Pancreas (tissue), 10 donors: ENCODE data around the gene POLR1B. TPM values are rescaled to one million over a fixed set of nuclear protein-coding genes. Genes with fewer than 3 reads are reported as not detected.

Source experiments
- ATAC-seq, 4 donors: fragments of 200-7000 bp; cut with Tn5 transposase; one replicate each; pipeline versions ENCODE4 v1.8.0 to v1.9.1; 2020; ENCODE audit warnings: mild to moderate bottlenecking in 4 of 4, moderate library complexity in 4 of 4
- DNase-seq, 6 donors: peaks; one replicate each; pipeline ENCODE4 v3.0.0-alpha.2; 2020
- FAIRE-seq: peaks from 2 replicates; lab custom pipeline; 2012; peaks lifted over from hg19 to GRCh38; lab: Jason Lieb, UNC
- H3K27ac ChIP-seq, 4 donors: fragments of 200-600 bp; sonication (generic); 1 replicate in 3 of 4; 2 replicates in 1 of 4; pipeline versions ENCODE4 v1.5.0 to v1.8.0; 2020
- H3K27me3 ChIP-seq, 4 donors: fragments of 200-600 bp; one replicate each; pipeline ENCODE4 v1.8.0; 2021
- H3K36me3 ChIP-seq, 3 donors: fragments of 200-600 bp; sonication (generic) in 1 of 3; one replicate each; pipeline versions ENCODE4 v1.5.0 to v1.8.0; 2020 to 2021
- H3K4me1 ChIP-seq, 3 donors: fragments of 200-600 bp; one replicate each; pipeline ENCODE4 v1.8.0; 2021
- H3K4me3 ChIP-seq, 4 donors: fragments of 200-600 bp; sonication (generic) in 2 of 4; one replicate each; pipeline versions ENCODE4 v1.5.0 to v1.8.0; 2020 to 2021
- H3K9me3 ChIP-seq, 4 donors: fragments of 200-600 bp; one replicate each; pipeline ENCODE4 v1.8.0; 2021
- WGBS, 2 donors: extraction: QIAGEN DNeasy Blood & Tissue Kit; methylation state at CpG; one replicate each; pipeline ENCODE4 v1.1.7; 2013; 5-methylcytosine and 5-hydroxymethylcytosine counted together
- intact Hi-C, 3 donors: fragments of 100-400 bp; cut with DNase I; formaldehyde crosslinking; loops; one replicate each; pipeline versions ENCODE4 v1.11.1 to v1.14.2; 2022
- polyA plus RNA-seq, 2 donors: library from polyadenylated mRNA; stranded (reverse); fragments of 200-250 nt; gene quantifications; one replicate each; pipeline ENCODE4 v1.2.3, GENCODE V29; 2013
- total RNA-seq, 6 donors: library from RNA; stranded (reverse); fragmentation: NEBNext Ultra II Directional in 4 of 6; extraction: Animal tissue kit (Norgen Biotek cat#: 25700) in 4 of 6; gene quantifications; one replicate each; pipeline versions ENCODE4 v1.2.1 to v1.2.4, GENCODE V29; 2021 to 2023
- TF ChIP-seq, protein P1 (sequence below), 4 donors: fragments of 200-600 bp; sonication (generic) in 3 of 4; IDR thresholded peaks; one replicate each; pipeline versions ENCODE4 v1.5.0 to v1.8.0; 2021; ENCODE audit warnings: antibody characterized with exemption in 4 of 4
- donor health status: healthy with polysubstance abuse.
- donor health status: DM: no; HTN: no; CAD: no; lungs with moderate emphysema.
- donor health status: DM: no; HTN: no; CAD: no.
- donor health status: control.
- donor health status: control.
- donor health status: Bipolar disorder and iron deficiency.
- donor health status: DM: yes; HTN: yes; CAD: no.
- donor health status: DM: no; HTN: no; CAD: no.
- donor health status: DM: no; HTN: no; CAD: no.
- donor health status: DM: yes; HTN: yes; CAD: no.

The POLR1B gene
- total and polyA plus RNA-seq, 8 donors, result 5.5 to 16.9 (median 11.2) TPM

- Histone ChIP-seq H3K4me1 (peaks cover 11 to 12% (median 12%) of the 10 kb centered on the region in 3 donors), H3K4me3 (no peak overlapping the region), H3K9me3 (no peaks in the 10 kb centered on the region), H3K27me3 (no peaks in the 10 kb centered on the region), H3K36me3 (peaks cover 0 to 17% (median 14%) of the 10 kb centered on the region in 3 donors), H3K27ac (no peak overlapping the region)
- no peak for DNase-seq
- intact Hi-C loops, result no loop called here
- ATAC-seq, result peak in 2 of 4 donors; percentile 8 to 15
- TF ChIP-seq, protein P1, sequence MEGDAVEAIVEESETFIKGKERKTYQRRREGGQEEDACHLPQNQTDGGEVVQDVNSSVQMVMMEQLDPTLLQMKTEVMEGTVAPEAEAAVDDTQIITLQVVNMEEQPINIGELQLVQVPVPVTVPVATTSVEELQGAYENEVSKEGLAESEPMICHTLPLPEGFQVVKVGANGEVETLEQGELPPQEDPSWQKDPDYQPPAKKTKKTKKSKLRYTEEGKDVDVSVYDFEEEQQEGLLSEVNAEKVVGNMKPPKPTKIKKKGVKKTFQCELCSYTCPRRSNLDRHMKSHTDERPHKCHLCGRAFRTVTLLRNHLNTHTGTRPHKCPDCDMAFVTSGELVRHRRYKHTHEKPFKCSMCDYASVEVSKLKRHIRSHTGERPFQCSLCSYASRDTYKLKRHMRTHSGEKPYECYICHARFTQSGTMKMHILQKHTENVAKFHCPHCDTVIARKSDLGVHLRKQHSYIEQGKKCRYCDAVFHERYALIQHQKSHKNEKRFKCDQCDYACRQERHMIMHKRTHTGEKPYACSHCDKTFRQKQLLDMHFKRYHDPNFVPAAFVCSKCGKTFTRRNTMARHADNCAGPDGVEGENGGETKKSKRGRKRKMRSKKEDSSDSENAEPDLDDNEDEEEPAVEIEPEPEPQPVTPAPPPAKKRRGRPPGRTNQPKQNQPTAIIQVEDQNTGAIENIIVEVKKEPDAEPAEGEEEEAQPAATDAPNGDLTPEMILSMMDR (IDR thresholded peaks at IDR 0.05), result no peak
- FAIRE-seq, result no peak
These were observed 37.0 kb downstream of the POLR1B start for GRCh38 chr2:112579241-112579640.

DNA sequence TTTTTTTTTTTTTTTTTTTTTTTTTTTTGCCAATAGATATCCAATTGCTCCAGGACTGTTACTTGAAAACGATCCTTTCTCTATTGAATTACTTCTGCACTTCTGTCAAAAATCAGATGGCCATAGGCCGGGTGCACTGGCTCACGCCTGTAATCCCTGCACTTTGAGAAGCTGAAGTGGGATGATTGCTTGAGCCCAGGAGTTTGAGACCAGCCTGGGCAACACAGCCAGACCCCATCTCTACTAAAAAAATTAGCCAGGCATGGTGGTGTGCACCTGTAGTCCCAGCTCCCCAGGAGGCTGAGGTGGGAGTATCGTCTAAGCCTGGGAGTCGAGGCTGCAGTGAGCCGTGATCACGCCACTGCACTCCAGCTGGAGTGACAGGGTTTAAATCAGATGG lies 37.8 kb downstream of the POLR1B start:
- ATAC-seq, result no peak
- Histone ChIP-seq H3K27me3 (no peaks in the 10 kb centered on the region), H3K36me3 (peaks cover 0 to 9% (median 8%) of the 10 kb centered on the region in 3 donors), H3K4me3 (no peak overlapping the region), H3K27ac (no peak overlapping the region), H3K9me3 (no peaks in the 10 kb centered on the region), H3K4me1 (peaks cover 12 to 15% (median 14%) of the 10 kb centered on the region in 3 donors)
- FAIRE-seq, result no peak
- WGBS, 2 donors, result 89 to 95% methylated on average over 7 of the region's 7 CpGs
- DNase-seq, result no peak
- TF ChIP-seq, protein P1 (IDR thresholded peaks at IDR 0.05), result no peak
- intact Hi-C loops, result loop anchor here in 1 of 3 donors (10.0 kb wide), 1 partner anchor 95 kb away; the partner anchor contains the start of gene TTL

DNA sequence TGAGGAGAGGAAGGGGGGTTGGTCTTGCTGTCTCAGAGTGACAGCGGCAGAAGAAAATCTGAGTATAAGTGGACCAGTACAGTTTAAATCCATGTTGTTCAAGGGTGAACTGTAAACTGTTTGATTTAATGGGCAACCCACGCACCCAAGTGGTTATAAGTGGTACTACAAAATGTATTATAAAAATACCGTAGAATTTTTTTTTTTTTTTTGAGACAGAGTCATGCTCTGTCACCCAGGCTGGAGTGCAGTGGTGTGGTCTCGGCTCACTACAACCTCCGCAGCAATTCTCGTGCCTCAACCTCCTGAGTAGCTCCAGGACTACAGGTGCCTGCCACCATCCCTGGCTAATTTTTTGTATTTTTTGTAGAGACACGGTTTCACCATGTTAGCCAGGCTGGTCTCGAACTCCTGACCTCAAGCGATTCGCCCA lies 40.1 kb downstream of the POLR1B start:
- no peaks in the 10 kb centered on the region for H3K36me3 ChIP-seq
- no peaks in the 10 kb centered on the region for H3K9me3 ChIP-seq
- no peak for FAIRE-seq
- 18 to 23% methylated on average over 10 of the region's 10 CpGs for WGBS, 2 donors
- peak overlapping the region in 1 of 4 donors; percentile 97 for H3K27ac ChIP-seq
- TF ChIP-seq, protein P1 (IDR thresholded peaks at IDR 0.05), result peak; percentile 45 to 59 (median 48)
- DNase-seq, result peak in 1 of 6 donors; percentile 38
- intact Hi-C loops, result loop anchor here in 1 of 3 donors (10.0 kb wide), 1 partner anchor 98 kb away; the partner anchor contains the start of gene TTL
- peak overlapping the region in 2 of 4 donors; percentile 50 to 75 for H3K4me3 ChIP-seq
- ATAC-seq, result peak; percentile 8 to 33 (median 24)
- H3K4me1 ChIP-seq, result peaks cover 24 to 28% (median 26%) of the 10 kb centered on the region in 3 donors
- H3K27me3 ChIP-seq, result no peaks in the 10 kb centered on the region

GRCh38 chr2:112583497-112584133 lies 41.4 kb downstream of the POLR1B start:
- FAIRE-seq (no peak), ATAC-seq (peak in 3 of 4 donors; percentile 1 to 9 (median 2)), DNase-seq (no peak)
- H3K27me3 ChIP-seq, result no peaks in the 10 kb centered on the region
- TF ChIP-seq, protein P1 (IDR thresholded peaks at IDR 0.05), result no peak
- WGBS, 2 donors, result 14 to 31% methylated on average over 19 of the region's 19 CpGs
- H3K9me3 ChIP-seq, result no peaks in the 10 kb centered on the region
- no peaks in the 10 kb centered on the region for H3K36me3 ChIP-seq
- peak overlapping the region; percentile 16 to 75 (median 43) for H3K4me3 ChIP-seq
- peak overlapping the region; percentile 85 to 97 (median 96) for H3K27ac ChIP-seq
- peaks cover 30 to 36% (median 32%) of the 10 kb centered on the region in 3 donors for H3K4me1 ChIP-seq
- intact Hi-C loops, result loop anchor here in 1 of 3 donors (10.0 kb wide), 1 partner anchor 99 kb away; the partner anchor contains the start of gene TTL
